Lung (tissue), 12 donors: Measurements from ENCODE around the gene OR5L1. TPM values are rescaled to one million over a fixed set of nuclear protein-coding genes. Genes with fewer than 3 reads are reported as not detected.

Source experiments
- ATAC-seq: fragments of 200-7000 bp; cut with Tn5 transposase; one replicate; pipeline ENCODE4 v1.9.1; 2020; ENCODE audit warnings: moderate number of reproducible peaks; ENCODE audit not compliant: insufficient read depth, low FRiP score
- DNase-seq, 3 donors: peaks; one replicate each; pipeline ENCODE4 v3.0.0-alpha.2; 2013 to 2017
- H3K27ac ChIP-seq, 2 donors: one replicate each; pipeline ENCODE4 v1.5.1; 2013; ENCODE audit warnings: mild to moderate bottlenecking in 2 of 2, moderate library complexity in 2 of 2, control low read depth in 1 of 2, inconsistent platforms in 1 of 2, low read depth in 1 of 2, low read length in 1 of 2
- H3K27me3 ChIP-seq, 3 donors: one replicate each; pipeline ENCODE4 v1.5.1; 2013; ENCODE audit warnings: low read length in 2 of 3; ENCODE audit not compliant: control insufficient read depth in 3 of 3, insufficient read depth in 3 of 3
- H3K36me3 ChIP-seq, 4 donors: one replicate each; pipeline ENCODE4 v1.5.1; 2013; ENCODE audit warnings: low read length in 4 of 4, mild to moderate bottlenecking in 1 of 4, moderate library complexity in 1 of 4; ENCODE audit not compliant: control insufficient read depth in 4 of 4, insufficient read depth in 4 of 4
- H3K4me1 ChIP-seq, 5 donors: one replicate each; pipeline ENCODE4 v1.5.1; 2013; ENCODE audit warnings: low read length in 5 of 5, mild to moderate bottlenecking in 2 of 5, moderate library complexity in 1 of 5; ENCODE audit not compliant: control insufficient read depth in 5 of 5, insufficient read depth in 5 of 5
- H3K4me3 ChIP-seq: one replicate; pipeline ENCODE4 v1.5.1; 2013; ENCODE audit warnings: mild to moderate bottlenecking, control low read depth, moderate library complexity
- H3K9ac ChIP-seq, 2 donors: one replicate each; pipeline ENCODE4 v1.5.1; 2013; ENCODE audit warnings: low read length in 2 of 2, control low read depth in 1 of 2; ENCODE audit not compliant: insufficient read depth in 1 of 2
- H3K9me3 ChIP-seq, 4 donors: one replicate each; pipeline ENCODE4 v1.5.1; 2013; ENCODE audit warnings: low read length in 3 of 4, mild to moderate bottlenecking in 1 of 4, moderate library complexity in 1 of 4; ENCODE audit not compliant: control insufficient read depth in 4 of 4, insufficient read depth in 3 of 4
- CTCF ChIP-seq: IDR thresholded peaks from 2 replicates; pipeline ENCODE4 v1.5.1; 2012; ENCODE audit warnings: mild to moderate bottlenecking; ENCODE audit errors: control extremely low read depth, extremely low read depth
- WGBS, 2 donors: extraction: QIAGEN DNeasy Blood & Tissue Kit; methylation state at CpG; one replicate each; pipeline ENCODE4 v1.1.7; 2013; 5-methylcytosine and 5-hydroxymethylcytosine counted together
- polyA plus RNA-seq, 2 donors: library from polyadenylated mRNA; stranded (reverse); fragments of 200-250 nt; gene quantifications; one replicate each; pipeline ENCODE4 v1.2.1, GENCODE V29; 2013
- total RNA-seq, 2 donors: library from RNA; depleted of rRNA in 1 of 2; stranded (reverse); fragments of >200 nt in 1 of 2; gene quantifications; one replicate each; pipeline ENCODE4 v1.2.1, GENCODE V29; 2014 to 2021
- donor health status: control.
- donor health status: control.
- donor health status: Bipolar disorder and iron deficiency.
- donor health status: healthy.
- donor health status: DM: yes; HTN: yes; CAD: no.

OR5L1 gene
- total and polyA plus RNA-seq, 4 donors = not detected

GRCh38 chr11:55854704-55855103, 43.5 kb downstream of the OR5L1 start:
- H3K36me3 ChIP-seq = no peaks in the 10 kb centered on the region
- H3K9ac ChIP-seq = no peak overlapping the region
- no peaks in the 10 kb centered on the region for H3K27me3 ChIP-seq
- no peak overlapping the region for H3K27ac ChIP-seq
- H3K4me1 ChIP-seq = no peaks in the 10 kb centered on the region
- no peak overlapping the region for H3K4me3 ChIP-seq
- 19 to 23% methylated on average over 1 of the region's 1 CpG for WGBS, 2 donors
- DNase-seq (no peak), ATAC-seq (no peak)
- no peak for TF ChIP-seq CTCF
- H3K9me3 ChIP-seq = peaks cover 0 to 17% (median 0%) of the 10 kb centered on the region in 4 donors

Other genes with a start within 250 kb of the OR5L1 start
- not detected for gene OR4C16, start 239.2 kb upstream of the OR5L1 start, total RNA-seq
- not detected for gene OR4C16, start 239.2 kb upstream of the OR5L1 start, polyA plus RNA-seq
- not detected for gene OR4C11, start 203.7 kb upstream of the OR5L1 start, total RNA-seq
- gene OR4C11, start 203.7 kb upstream of the OR5L1 start, polyA plus RNA-seq = not detected
- not detected for gene OR4P4, start 176.3 kb upstream of the OR5L1 start, total RNA-seq
- not detected for gene OR4P4, start 176.3 kb upstream of the OR5L1 start, polyA plus RNA-seq
- not detected for gene OR4S2, start 163.0 kb upstream of the OR5L1 start, total RNA-seq
- not detected for gene OR4S2, start 163.0 kb upstream of the OR5L1 start, polyA plus RNA-seq
- not detected for gene OR4C6, start 149.2 kb upstream of the OR5L1 start, total RNA-seq
- gene OR4C6, start 149.2 kb upstream of the OR5L1 start, polyA plus RNA-seq = not detected
- gene OR5D13, start 37.9 kb upstream of the OR5L1 start, total RNA-seq = not detected
- not detected for gene OR5D13, start 37.9 kb upstream of the OR5L1 start, polyA plus RNA-seq
- gene OR5D14, start 15.8 kb upstream of the OR5L1 start, total RNA-seq = not detected
- not detected for gene OR5D14, start 15.8 kb upstream of the OR5L1 start, polyA plus RNA-seq
- not detected for gene OR5D18, start 8.3 kb downstream of the OR5L1 start, total RNA-seq
- not detected for gene OR5D18, start 8.3 kb downstream of the OR5L1 start, polyA plus RNA-seq
- gene OR5L2, start 15.9 kb downstream of the OR5L1 start, total RNA-seq = not detected
- not detected for gene OR5L2, start 15.9 kb downstream of the OR5L1 start, polyA plus RNA-seq
- gene OR5D16, start 27.4 kb downstream of the OR5L1 start, total RNA-seq = not detected
- gene OR5D16, start 27.4 kb downstream of the OR5L1 start, polyA plus RNA-seq = not detected
- not detected for gene TRIM51, start 71.9 kb downstream of the OR5L1 start, total RNA-seq
- not detected for gene TRIM51, start 71.9 kb downstream of the OR5L1 start, polyA plus RNA-seq
- gene OR5W2, start 103.2 kb downstream of the OR5L1 start, total RNA-seq = not detected
- not detected for gene OR5W2, start 103.2 kb downstream of the OR5L1 start, polyA plus RNA-seq
- not detected for gene OR5I1, start 125.0 kb downstream of the OR5L1 start, total RNA-seq
- not detected for gene OR5I1, start 125.0 kb downstream of the OR5L1 start, polyA plus RNA-seq
- gene OR10AG1, start 158.6 kb downstream of the OR5L1 start, total RNA-seq = not detected
- gene OR10AG1, start 158.6 kb downstream of the OR5L1 start, polyA plus RNA-seq = not detected
- gene OR5F1, start 183.3 kb downstream of the OR5L1 start, total RNA-seq = not detected
- gene OR5F1, start 183.3 kb downstream of the OR5L1 start, polyA plus RNA-seq = not detected
- not detected for gene OR5AS1, start 216.3 kb downstream of the OR5L1 start, total RNA-seq
- not detected for gene OR5AS1, start 216.3 kb downstream of the OR5L1 start, polyA plus RNA-seq